Heart left ventricle (tissue), 16 donors: ENCODE data around the gene EXOC7. TPM values are rescaled to one million over a fixed set of nuclear protein-coding genes. Genes with fewer than 3 reads are reported as not detected.

Experiments
- ATAC-seq, 4 donors: fragments of 200-7000 bp; cut with Tn5 transposase; one replicate each; pipeline ENCODE4 v1.9.1; 2020 to 2022; ENCODE audit warnings: moderate library complexity in 4 of 4, mild to moderate bottlenecking in 3 of 4, moderate number of reproducible peaks in 1 of 4
- DNase-seq, 5 donors: peaks; one replicate each; pipeline ENCODE4 v3.0.0-alpha.2; 2020
- H3K27ac ChIP-seq, 12 donors: fragments of 200-600 bp; sonication (generic) in 4 of 12; one replicate each; pipeline versions ENCODE4 v1.5.0 to v1.8.0; 2016 to 2022; ENCODE audit warnings: mild to moderate bottlenecking in 2 of 12
- H3K27me3 ChIP-seq, 9 donors: fragments of 200-600 bp; sonication (generic) in 2 of 9; one replicate each; pipeline versions ENCODE4 v1.5.1 to v1.8.0; 2016 to 2022; ENCODE audit warnings: mild to moderate bottlenecking in 3 of 9
- H3K36me3 ChIP-seq, 9 donors: fragments of 200-600 bp; sonication (generic) in 2 of 9; one replicate each; pipeline versions ENCODE4 v1.5.0 to v1.8.0; 2018 to 2022; ENCODE audit warnings: mild to moderate bottlenecking in 2 of 9
- H3K4me1 ChIP-seq, 12 donors: fragments of 200-600 bp; sonication (generic) in 4 of 12; one replicate each; pipeline versions ENCODE4 v1.5.0 to v1.8.0; 2016 to 2022; ENCODE audit warnings: mild to moderate bottlenecking in 3 of 12
- H3K4me3 ChIP-seq, 12 donors: fragments of 200-600 bp; sonication (generic) in 4 of 12; one replicate each; pipeline versions ENCODE4 v1.5.0 to v1.8.0; 2017 to 2022; ENCODE audit warnings: mild to moderate bottlenecking in 9 of 12, moderate library complexity in 4 of 12
- H3K9me3 ChIP-seq, 12 donors: fragments of 200-600 bp; sonication (generic) in 4 of 12; one replicate each; pipeline versions ENCODE4 v1.5.0 to v1.8.0; 2016 to 2022; ENCODE audit warnings: mild to moderate bottlenecking in 1 of 12
- POLR2A ChIP-seq, 2 donors: fragments of 450-650 bp; IDR thresholded peaks; one replicate each; pipeline ENCODE4 v1.6.1; 2017; ENCODE audit warnings: antibody characterized with exemption in 2 of 2, mild to moderate bottlenecking in 2 of 2, moderate library complexity in 2 of 2
- WGBS, 4 donors: extraction: QIAGEN DNeasy Blood & Tissue Kit in 2 of 4; methylation state at CpG; one replicate each; pipeline versions ENCODE4 v1.1.5 to v1.1.7; 2013 to 2018; 5-methylcytosine and 5-hydroxymethylcytosine counted together
- intact Hi-C, 10 donors: fragments of 100-400 bp; cut with DNase I; formaldehyde crosslinking; loops; one replicate each; pipeline versions ENCODE4 v1.11.1 to v1.14.2; 2022
- polyA plus RNA-seq, 2 donors: library from polyadenylated mRNA; stranded (reverse); fragments of 200-250 nt; gene quantifications; one replicate each; pipeline ENCODE4 v1.2.3, GENCODE V29; 2013
- total RNA-seq, 9 donors: library from RNA; depleted of rRNA in 2 of 9; stranded (reverse); fragments of >200 nt in 2 of 9; fragmentation: NEBNext Ultra II Directional in 3 of 9; extraction: Animal tissue kit (Norgen Biotek cat#: 25700) in 3 of 9; gene quantifications; one replicate each; pipeline versions ENCODE4 v1.1.0 to v1.2.4, GENCODE V29; 2016 to 2023
- TF ChIP-seq, protein P1 (sequence below), 12 donors: fragments of 200-600 bp; sonication (generic) in 4 of 12; IDR thresholded peaks; one replicate each; pipeline versions ENCODE4 v1.5.0 to v1.8.0; 2018 to 2022; ENCODE audit warnings: antibody characterized with exemption in 12 of 12, mild to moderate bottlenecking in 5 of 12
- donor health status: ischemic (EF 13 %, LVEDD 7.1; RV severe dilation, severe dysfunction).
- donor health status: healthy with polysubstance abuse.
- donor health status: DM: no; HTN: yes; CAD: no.
- donor health status: DM: no; HTN: no; CAD: no.
- donor health status: ischemic (EF 25% LVEDD 6.9; RV normal size, moderate dysfunction).
- donor health status: ischemic (EF 25% LVEDD 5.7; RV mildly dilated, moderate dysfunction).
- donor health status: healthy.
- donor health status: DM: yes; HTN: yes; CAD: no.
- donor health status: ischemic (EF 35%, LVEDD 5.7; RV mildly dilated, moderate dysfunction).
- donor health status: nonischemic (EF 11% LVEDD 7.7; RV severe dilation, severe dysfunction).
- donor health status: DM: yes; HTN: yes; CAD: no.
- donor health status: PGD.
- donor health status: ischemic (EF 29% LVEDD 5.4; RV normal size, mild dysfunction).
- donor health status: nonischemic (EF 23%, LVEDD 6.1; RV moderate dilation, normal function).

EXOC7 gene
- total and polyA plus RNA-seq, 11 donors = 39.7 to 107 (median 77.0) TPM

DNA sequence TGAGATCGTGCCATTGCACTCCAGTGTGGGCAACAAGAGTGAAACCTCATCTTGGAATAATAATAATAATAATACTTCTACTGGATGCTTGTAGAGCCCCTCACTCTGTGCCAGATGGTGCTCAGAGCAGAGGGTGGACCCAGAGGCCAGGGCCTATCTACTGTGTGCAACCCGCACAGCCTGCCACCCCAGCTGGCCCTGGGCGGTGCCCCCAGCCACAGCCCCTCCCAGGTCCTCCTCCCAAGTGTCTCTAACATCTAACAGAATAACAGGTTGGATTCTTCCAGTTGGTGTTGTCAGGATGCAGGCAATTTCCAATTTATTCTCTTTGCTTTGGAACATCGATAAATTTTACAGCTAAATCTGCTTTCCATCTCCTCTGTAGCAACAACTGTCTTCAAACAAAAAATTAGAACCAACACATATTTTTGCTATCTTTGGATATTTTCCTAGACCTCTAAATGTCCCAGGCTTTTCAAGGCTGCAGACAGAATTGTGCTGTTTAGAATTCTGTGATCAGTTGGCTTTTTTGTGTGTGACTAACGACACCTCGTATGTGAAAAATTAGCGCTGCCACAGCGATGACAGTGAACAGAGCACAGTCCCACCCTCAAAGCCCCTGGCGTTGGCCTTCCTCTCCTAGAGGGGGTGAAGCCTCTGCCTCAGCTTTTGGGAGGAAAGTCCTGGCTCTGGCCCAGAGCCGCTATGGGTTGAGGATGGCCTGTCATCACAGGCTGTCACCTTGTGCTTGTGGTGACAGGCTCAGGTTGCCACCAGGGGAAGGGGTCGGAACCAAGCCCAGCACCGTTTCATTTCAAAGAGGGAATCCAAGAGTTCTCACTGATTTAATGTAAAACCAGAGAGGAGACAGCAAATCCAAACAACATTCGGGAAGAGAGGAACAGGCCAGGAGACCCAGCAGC lies 68.9 kb downstream of the EXOC7 start:
- H3K27ac ChIP-seq = peak overlapping the region in 1 of 12 donors; percentile 84
- H3K4me3 ChIP-seq = no peak overlapping the region
- H3K36me3 ChIP-seq = peaks cover 0 to 25% (median 17%) of the 10 kb centered on the region in 9 donors
- 82 to 86% (median 85%) methylated on average over 13 of the region's 13 CpGs for WGBS, 4 donors
- intact Hi-C loops = no loop called here
- no peak for TF ChIP-seq POLR2A (IDR thresholded peaks at IDR 0.05)
- TF ChIP-seq, protein P1, sequence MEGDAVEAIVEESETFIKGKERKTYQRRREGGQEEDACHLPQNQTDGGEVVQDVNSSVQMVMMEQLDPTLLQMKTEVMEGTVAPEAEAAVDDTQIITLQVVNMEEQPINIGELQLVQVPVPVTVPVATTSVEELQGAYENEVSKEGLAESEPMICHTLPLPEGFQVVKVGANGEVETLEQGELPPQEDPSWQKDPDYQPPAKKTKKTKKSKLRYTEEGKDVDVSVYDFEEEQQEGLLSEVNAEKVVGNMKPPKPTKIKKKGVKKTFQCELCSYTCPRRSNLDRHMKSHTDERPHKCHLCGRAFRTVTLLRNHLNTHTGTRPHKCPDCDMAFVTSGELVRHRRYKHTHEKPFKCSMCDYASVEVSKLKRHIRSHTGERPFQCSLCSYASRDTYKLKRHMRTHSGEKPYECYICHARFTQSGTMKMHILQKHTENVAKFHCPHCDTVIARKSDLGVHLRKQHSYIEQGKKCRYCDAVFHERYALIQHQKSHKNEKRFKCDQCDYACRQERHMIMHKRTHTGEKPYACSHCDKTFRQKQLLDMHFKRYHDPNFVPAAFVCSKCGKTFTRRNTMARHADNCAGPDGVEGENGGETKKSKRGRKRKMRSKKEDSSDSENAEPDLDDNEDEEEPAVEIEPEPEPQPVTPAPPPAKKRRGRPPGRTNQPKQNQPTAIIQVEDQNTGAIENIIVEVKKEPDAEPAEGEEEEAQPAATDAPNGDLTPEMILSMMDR (IDR thresholded peaks at IDR 0.05) = no peak
- ATAC-seq (no peak), DNase-seq (no peak)
- H3K9me3 ChIP-seq = no peaks in the 10 kb centered on the region
- no peaks in the 10 kb centered on the region for H3K27me3 ChIP-seq
- H3K4me1 ChIP-seq = peaks cover 0 to 10% (median under 1%) of the 10 kb centered on the region in 12 donors

DNA sequence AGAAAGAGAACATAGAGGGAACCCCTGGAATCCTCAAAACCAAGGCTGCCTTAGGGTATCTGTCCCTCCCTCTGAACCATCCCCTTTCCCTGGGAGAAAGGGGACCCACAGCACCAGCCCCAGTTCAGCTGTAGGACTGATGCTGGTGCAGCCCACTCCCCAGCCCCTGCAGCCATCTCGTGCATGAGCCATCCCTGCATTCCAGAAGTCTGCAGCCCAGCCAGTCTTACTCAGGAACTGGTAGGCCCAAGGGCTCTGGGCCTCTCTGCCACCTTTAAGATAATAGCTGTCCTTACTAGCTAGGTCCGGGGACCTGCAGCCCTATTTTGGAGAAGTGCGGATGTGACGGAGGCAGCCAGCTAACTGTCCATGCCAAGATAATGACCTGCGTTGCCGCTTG lies 70.4 kb downstream of the EXOC7 start:
- no peak overlapping the region for H3K4me3 ChIP-seq
- H3K4me1 ChIP-seq = peaks cover 0 to 15% (median 5%) of the 10 kb centered on the region in 12 donors
- intact Hi-C loops = no loop called here
- no peaks in the 10 kb centered on the region for H3K9me3 ChIP-seq
- DNase-seq = no peak
- 93 to 97% (median 96%) methylated on average over 6 of the region's 6 CpGs for WGBS, 4 donors
- no peak for ATAC-seq
- H3K27ac ChIP-seq = peak overlapping the region in 1 of 12 donors; percentile 84
- no peak for TF ChIP-seq POLR2A (IDR thresholded peaks at IDR 0.05)
- TF ChIP-seq, protein P1 (IDR thresholded peaks at IDR 0.05) = no peak
- H3K36me3 ChIP-seq = peaks cover 0 to 9% (median 2%) of the 10 kb centered on the region in 9 donors
- H3K27me3 ChIP-seq = no peaks in the 10 kb centered on the region

DNA sequence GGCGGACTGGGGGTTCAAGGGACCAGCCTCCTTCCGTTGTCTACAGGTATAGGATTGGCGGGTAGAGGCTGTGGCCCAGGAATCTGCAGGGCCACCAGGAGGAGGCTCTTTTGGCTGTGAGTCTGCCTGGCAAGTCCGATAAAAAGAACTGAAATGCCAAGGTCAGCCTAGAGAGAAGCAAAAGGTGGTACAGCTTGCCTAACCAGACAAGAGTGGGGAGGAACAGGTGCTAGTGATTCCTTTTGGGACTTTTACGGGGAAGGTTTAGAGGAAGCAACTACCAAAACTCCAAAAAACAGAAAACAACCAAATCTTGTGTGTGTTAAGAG lies 70.8 kb downstream of the EXOC7 start:
- Histone ChIP-seq H3K36me3 (peaks cover 0 to 5% (median 0%) of the 10 kb centered on the region in 9 donors), H3K27me3 (no peaks in the 10 kb centered on the region), H3K4me3 (no peak overlapping the region), H3K9me3 (no peaks in the 10 kb centered on the region), H3K27ac (peak overlapping the region in 1 of 12 donors; percentile 84), H3K4me1 (peaks cover 0 to 15% (median 5%) of the 10 kb centered on the region in 12 donors)
- TF ChIP-seq, protein P1 (IDR thresholded peaks at IDR 0.05) = no peak
- TF ChIP-seq POLR2A (IDR thresholded peaks at IDR 0.05) = no peak
- intact Hi-C loops = no loop called here
- no peak for DNase-seq
- 89 to 97% (median 95%) methylated on average over 5 of the region's 5 CpGs for WGBS, 4 donors
- no peak for ATAC-seq

DNA sequence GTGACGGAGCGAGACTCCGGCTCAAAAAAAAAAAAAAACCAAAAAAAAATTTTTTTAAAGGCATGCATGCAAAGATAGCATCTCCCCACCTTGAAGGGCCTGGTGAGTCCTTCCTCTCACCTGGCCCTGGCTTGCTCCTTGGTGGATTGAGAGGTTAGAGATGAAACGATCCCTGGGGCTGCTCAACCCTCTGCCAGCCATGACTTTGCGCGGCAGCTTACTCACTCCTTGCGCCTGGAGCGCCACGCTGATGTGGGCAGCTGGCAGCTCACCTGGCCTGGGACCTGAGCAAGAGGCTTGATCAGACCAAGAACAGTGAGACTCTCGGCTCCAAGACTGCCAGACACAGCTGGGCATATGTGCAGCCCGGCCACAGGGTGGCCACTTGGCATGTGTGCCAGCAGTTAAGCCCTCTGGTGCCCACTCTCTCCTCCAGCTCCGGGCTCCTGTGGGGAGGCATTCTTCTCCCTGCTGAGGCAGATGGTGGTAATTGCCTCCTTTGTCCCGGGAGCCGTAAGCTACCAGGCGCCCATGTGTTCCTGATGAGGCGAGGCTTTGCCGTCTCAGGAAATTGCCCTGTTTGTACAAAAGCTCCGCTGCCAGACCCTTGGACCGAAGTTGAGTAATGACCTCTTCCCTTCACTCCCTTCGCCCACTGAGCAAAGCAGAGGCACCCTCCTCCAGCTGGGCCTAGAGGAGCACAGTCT lies 71.4 kb downstream of the EXOC7 start:
- no peak for DNase-seq
- Histone ChIP-seq H3K4me3 (no peak overlapping the region), H3K27me3 (no peaks in the 10 kb centered on the region), H3K36me3 (peaks cover 0 to 2% (median 0%) of the 10 kb centered on the region in 9 donors), H3K9me3 (no peaks in the 10 kb centered on the region), H3K4me1 (peaks cover 0 to 15% (median 5%) of the 10 kb centered on the region in 12 donors), H3K27ac (peak overlapping the region in 1 of 12 donors; percentile 84)
- TF ChIP-seq, protein P1 (IDR thresholded peaks at IDR 0.05) = no peak
- no peak for TF ChIP-seq POLR2A (IDR thresholded peaks at IDR 0.05)
- intact Hi-C loops = no loop called here
- WGBS, 4 donors = 88 to 93% (median 91%) methylated on average over 20 of the region's 20 CpGs
- ATAC-seq = no peak
